Measurements from ENCODE around the gene SIRT7. TPM values are rescaled to one million over a fixed set of nuclear protein-coding genes. Genes with fewer than 3 reads are reported as not detected.
"Not testable (repeated sequence)": the region's sequence is repeated elsewhere in the genome, so short reads cannot be mapped to it uniquely, and the experiment has no call there.

The SIRT7 gene
- polyA plus RNA-seq, 1 donor: 25.2 TPM

DNA sequence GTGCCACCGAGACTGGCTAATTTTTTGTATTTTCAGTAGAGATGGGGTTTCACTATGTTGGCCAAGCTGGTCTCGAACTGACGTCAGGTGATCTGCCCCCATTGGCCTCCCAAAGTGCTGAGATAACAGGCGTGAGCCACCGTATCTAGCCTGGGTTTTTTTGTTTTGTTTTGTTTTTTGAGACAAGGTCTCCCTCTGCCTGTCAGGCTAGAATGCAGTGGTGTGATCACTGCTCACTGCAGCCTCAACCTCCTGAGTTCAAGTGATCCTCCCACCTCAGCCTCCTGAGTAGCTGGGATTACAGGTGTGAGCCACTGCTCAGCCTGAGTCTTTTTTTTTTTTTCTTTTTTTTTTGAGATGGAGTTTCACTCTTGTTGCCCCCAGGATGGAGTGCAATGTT, 35.5 kb upstream of the SIRT7 start:
- H3K4me3 ChIP-seq (ENCODE audit: low read length); H3K36me3 ChIP-seq (ENCODE audit: control insufficient read depth, insufficient read depth, low read length); H3K27ac ChIP-seq (ENCODE audit: low read length); H3K4me1 ChIP-seq (ENCODE audit: control insufficient read depth, insufficient read depth, low read length); H3K9me3 ChIP-seq (ENCODE audit: control insufficient read depth, low read depth, low read length); DNase-seq: not testable (repeated sequence)
- WGBS (ENCODE audit: insufficient coverage, low lambda C conversion rate): no CpG with 5 or more reads among the region's 5 CpGs
- H3K27me3 ChIP-seq (ENCODE audit: control insufficient read depth, insufficient read depth, low read length): peaks cover 17% of the 10 kb centered on the region

DNA sequence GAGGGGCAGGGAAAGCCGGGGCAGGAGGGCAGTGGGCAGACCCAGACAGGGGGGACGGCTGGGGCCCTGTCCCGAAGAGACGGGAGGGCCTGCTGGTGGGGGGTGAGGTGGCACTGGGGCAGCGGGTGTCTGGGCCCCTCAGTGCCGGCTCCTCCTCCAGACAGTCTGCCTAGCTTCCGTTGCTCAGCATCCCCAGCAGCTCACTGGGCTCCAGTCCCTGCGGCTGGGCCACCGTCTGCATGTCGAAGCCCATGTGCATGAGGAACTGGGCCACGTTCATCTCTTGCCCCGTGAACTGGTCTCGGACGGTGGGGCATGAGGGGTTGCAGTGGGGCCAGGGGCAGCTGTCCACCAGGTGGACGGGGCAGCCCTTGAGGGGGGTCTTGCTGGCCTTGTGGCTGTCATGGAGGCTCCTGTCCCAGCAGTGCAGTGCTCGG, 34.8 kb upstream of the SIRT7 start:
- H3K4me1 ChIP-seq (ENCODE audit: control insufficient read depth, insufficient read depth, low read length): no peaks in the 10 kb centered on the region
- H3K36me3 ChIP-seq (ENCODE audit: control insufficient read depth, insufficient read depth, low read length): no peaks in the 10 kb centered on the region
- H3K9me3 ChIP-seq (ENCODE audit: control insufficient read depth, low read depth, low read length): no peaks in the 10 kb centered on the region
- no CpG with 5 or more reads among the region's 16 CpGs for WGBS (ENCODE audit: insufficient coverage, low lambda C conversion rate)
- no peak for DNase-seq
- H3K27me3 ChIP-seq (ENCODE audit: control insufficient read depth, insufficient read depth, low read length): peaks cover 10% of the 10 kb centered on the region
- H3K4me3 ChIP-seq (ENCODE audit: low read length): no peak overlapping the region
- no peak overlapping the region for H3K27ac ChIP-seq (ENCODE audit: low read length)

GRCh38 chr17:81951785-81952684, 34.1 kb upstream of the SIRT7 start:
- Histone ChIP-seq H3K9me3 (ENCODE audit: control insufficient read depth, low read depth, low read length) (no peaks in the 10 kb centered on the region), H3K27ac (ENCODE audit: low read length) (no peak overlapping the region), H3K4me1 (ENCODE audit: control insufficient read depth, insufficient read depth, low read length) (no peaks in the 10 kb centered on the region), H3K4me3 (ENCODE audit: low read length) (no peak overlapping the region), H3K27me3 (ENCODE audit: control insufficient read depth, insufficient read depth, low read length) (peaks cover 5% of the 10 kb centered on the region), H3K36me3 (ENCODE audit: control insufficient read depth, insufficient read depth, low read length) (no peaks in the 10 kb centered on the region)
- DNase-seq: no peak
- 59% methylated on average over 5 of the region's 13 CpGs for WGBS (ENCODE audit: insufficient coverage, low lambda C conversion rate)

GRCh38 chr17:81950501-81950900, 32.5 kb upstream of the SIRT7 start:
- H3K36me3 ChIP-seq (ENCODE audit: control insufficient read depth, insufficient read depth, low read length): no peaks in the 10 kb centered on the region
- H3K27me3 ChIP-seq (ENCODE audit: control insufficient read depth, insufficient read depth, low read length): peaks cover 5% of the 10 kb centered on the region
- H3K27ac ChIP-seq (ENCODE audit: low read length): no peak overlapping the region
- DNase-seq: no peak
- no peaks in the 10 kb centered on the region for H3K4me1 ChIP-seq (ENCODE audit: control insufficient read depth, insufficient read depth, low read length)
- H3K9me3 ChIP-seq (ENCODE audit: control insufficient read depth, low read depth, low read length): no peaks in the 10 kb centered on the region
- H3K4me3 ChIP-seq (ENCODE audit: low read length): no peak overlapping the region
- WGBS (ENCODE audit: insufficient coverage, low lambda C conversion rate): no CpG with 5 or more reads among the region's 15 CpGs

DNA sequence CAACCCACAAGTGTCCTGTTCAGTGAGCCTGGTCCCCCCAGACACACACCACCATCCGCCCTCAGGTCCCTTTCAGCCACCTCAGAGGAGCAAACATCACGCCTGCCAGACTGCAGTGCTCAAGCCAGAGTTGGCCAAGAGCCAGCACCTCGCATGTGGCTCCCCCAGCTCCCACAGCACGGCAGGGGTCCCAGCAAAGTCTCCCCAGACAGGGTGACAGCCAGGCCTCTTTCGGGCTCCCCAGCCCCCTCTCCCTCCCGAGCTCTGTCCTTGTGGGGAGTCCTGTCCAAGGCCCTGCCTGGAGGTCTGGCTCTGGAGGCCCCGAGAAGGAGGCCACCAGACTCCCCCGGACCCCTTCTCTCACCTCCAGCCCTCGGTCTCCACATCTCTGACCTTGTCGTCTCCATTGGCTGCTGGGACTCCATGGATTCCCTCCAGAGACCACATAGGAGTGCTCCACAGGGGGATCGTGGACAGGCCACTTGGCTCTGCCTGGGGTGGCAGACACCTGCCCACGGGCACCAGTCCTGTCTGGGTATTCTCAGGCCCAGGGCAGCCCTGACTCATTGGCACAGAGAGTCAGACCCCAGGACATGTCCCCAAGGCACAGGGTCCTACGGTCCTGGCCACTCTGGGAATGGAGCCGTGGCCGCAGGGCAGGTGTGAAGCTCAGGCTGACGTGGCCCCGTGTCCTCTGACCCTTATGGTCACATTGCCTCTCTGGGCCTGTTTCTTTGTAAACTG, 30.8 kb upstream of the SIRT7 start:
- no peak for DNase-seq
- 100% methylated on average over 2 of the region's 17 CpGs for WGBS (ENCODE audit: insufficient coverage, low lambda C conversion rate)
- no peaks in the 10 kb centered on the region for H3K9me3 ChIP-seq (ENCODE audit: control insufficient read depth, low read depth, low read length)
- no peak overlapping the region for H3K27ac ChIP-seq (ENCODE audit: low read length)
- H3K4me1 ChIP-seq (ENCODE audit: control insufficient read depth, insufficient read depth, low read length): no peaks in the 10 kb centered on the region
- H3K36me3 ChIP-seq (ENCODE audit: control insufficient read depth, insufficient read depth, low read length): no peaks in the 10 kb centered on the region
- no peak overlapping the region for H3K4me3 ChIP-seq (ENCODE audit: low read length)
- H3K27me3 ChIP-seq (ENCODE audit: control insufficient read depth, insufficient read depth, low read length): peaks cover 5% of the 10 kb centered on the region

- H3K27me3 ChIP-seq (ENCODE audit: control insufficient read depth, insufficient read depth, low read length): peaks cover 3% of the 10 kb centered on the region
- no peaks in the 10 kb centered on the region for H3K36me3 ChIP-seq (ENCODE audit: control insufficient read depth, insufficient read depth, low read length)
- H3K27ac ChIP-seq (ENCODE audit: low read length): no peak within 1 kb of the TSS
- WGBS (ENCODE audit: insufficient coverage, low lambda C conversion rate): no CpG with 5 or more reads among the region's 13 CpGs
- H3K9me3 ChIP-seq (ENCODE audit: control insufficient read depth, low read depth, low read length): no peaks in the 10 kb centered on the region
- no peaks in the 10 kb centered on the region for H3K4me1 ChIP-seq (ENCODE audit: control insufficient read depth, insufficient read depth, low read length)
- H3K4me3 ChIP-seq (ENCODE audit: low read length): no peak within 1 kb of the TSS
- no peak for DNase-seq
Measured at GRCh38 chr17:81947189-81947588, 29.2 kb upstream of the SIRT7 start, which contains the start of gene MYADML2. TSS of gene MYADML2 (minus strand) at chr17:81947233. CDS start at chr17:81941741, 5,492 bp downstream.

DNA sequence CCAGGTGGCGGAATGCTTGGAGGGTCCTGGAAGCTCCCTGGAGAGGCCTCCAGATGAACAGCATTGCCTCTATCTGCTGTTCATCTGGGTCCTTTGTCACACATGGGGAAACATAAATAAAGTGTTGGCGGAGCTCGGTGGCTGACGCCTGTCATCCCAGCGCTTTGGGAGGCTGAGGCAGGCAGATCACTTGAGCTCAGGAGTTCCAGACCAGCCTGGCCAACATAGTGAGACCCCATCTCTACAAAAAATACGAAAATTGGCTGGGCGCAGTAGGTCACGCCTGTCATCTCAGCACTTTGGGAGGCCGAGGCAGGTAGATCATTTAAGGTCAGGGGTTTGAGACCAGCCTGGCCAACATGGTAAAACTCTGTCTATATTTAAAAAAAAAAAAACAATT, 26.9 kb upstream of the SIRT7 start:
- Histone ChIP-seq H3K27me3 (ENCODE audit: control insufficient read depth, insufficient read depth, low read length) (peaks cover 8% of the 10 kb centered on the region), H3K36me3 (ENCODE audit: control insufficient read depth, insufficient read depth, low read length) (no peaks in the 10 kb centered on the region), H3K4me3 (ENCODE audit: low read length) (no peak overlapping the region), H3K4me1 (ENCODE audit: control insufficient read depth, insufficient read depth, low read length) (no peaks in the 10 kb centered on the region), H3K9me3 (ENCODE audit: control insufficient read depth, low read depth, low read length) (peaks cover 6% of the 10 kb centered on the region), H3K27ac (ENCODE audit: low read length) (no peak overlapping the region)
- DNase-seq: no peak
- WGBS (ENCODE audit: insufficient coverage, low lambda C conversion rate): 100% methylated on average over 1 of the region's 9 CpGs

- Histone ChIP-seq H3K4me1 (ENCODE audit: control insufficient read depth, insufficient read depth, low read length) (peaks cover 2% of the 10 kb centered on the region), H3K36me3 (ENCODE audit: control insufficient read depth, insufficient read depth, low read length) (no peaks in the 10 kb centered on the region), H3K4me3 (ENCODE audit: low read length) (no peak overlapping the region), H3K27ac (ENCODE audit: low read length) (no peak overlapping the region), H3K27me3 (ENCODE audit: control insufficient read depth, insufficient read depth, low read length) (peaks cover 8% of the 10 kb centered on the region), H3K9me3 (ENCODE audit: control insufficient read depth, low read depth, low read length) (peaks cover 6% of the 10 kb centered on the region)
- no peak for DNase-seq
- no CpG with 5 or more reads among the region's 12 CpGs for WGBS (ENCODE audit: insufficient coverage, low lambda C conversion rate)
Measured at GRCh38 chr17:81942167-81942553, 24.2 kb upstream of the SIRT7 start.

GRCh38 chr17:81941484-81942166, 23.6 kb upstream of the SIRT7 start:
- Histone ChIP-seq H3K27ac (ENCODE audit: low read length) (no peak overlapping the region), H3K27me3 (ENCODE audit: control insufficient read depth, insufficient read depth, low read length) (peaks cover 8% of the 10 kb centered on the region), H3K4me3 (ENCODE audit: low read length) (no peak overlapping the region), H3K4me1 (ENCODE audit: control insufficient read depth, insufficient read depth, low read length) (peaks cover 5% of the 10 kb centered on the region), H3K36me3 (ENCODE audit: control insufficient read depth, insufficient read depth, low read length) (no peaks in the 10 kb centered on the region), H3K9me3 (ENCODE audit: control insufficient read depth, low read depth, low read length) (peaks cover 6% of the 10 kb centered on the region)
- DNase-seq: no peak
- WGBS (ENCODE audit: insufficient coverage, low lambda C conversion rate): 0% methylated on average over 1 of the region's 30 CpGs
